Cardiac fibroblast (primary cell): Measurements from ENCODE around the gene MEGF11.

Experiments
- DNase-seq, 2 donors: peaks; one replicate each; pipeline versions ENCODE4 v3.0.0 to v3.0.0-alpha.2; 2010; ENCODE audit warnings: low read depth in 2 of 2
- H3K4me3 ChIP-seq, 2 donors: replicated peaks in 1 of 2; 1 replicate in 1 of 2; 2 replicates in 1 of 2; pipeline ENCODE4 v1.5.1; 2011; ENCODE audit warnings: low read depth in 2 of 2, low read length in 2 of 2, mild to moderate bottlenecking in 2 of 2, moderate library complexity in 1 of 2
- CTCF ChIP-seq: IDR thresholded peaks from one replicate; pipeline ENCODE4 v1.5.1; 2011; ENCODE audit warnings: low read depth, mild to moderate bottlenecking, low read length, inconsistent platforms

The MEGF11 gene

GRCh38 chr15:65929573-65929972, 324.0 kb downstream of the MEGF11 start:
- H3K4me3 ChIP-seq = no peak overlapping the region
- no peak for DNase-seq
- no peak for TF ChIP-seq CTCF

DNA sequence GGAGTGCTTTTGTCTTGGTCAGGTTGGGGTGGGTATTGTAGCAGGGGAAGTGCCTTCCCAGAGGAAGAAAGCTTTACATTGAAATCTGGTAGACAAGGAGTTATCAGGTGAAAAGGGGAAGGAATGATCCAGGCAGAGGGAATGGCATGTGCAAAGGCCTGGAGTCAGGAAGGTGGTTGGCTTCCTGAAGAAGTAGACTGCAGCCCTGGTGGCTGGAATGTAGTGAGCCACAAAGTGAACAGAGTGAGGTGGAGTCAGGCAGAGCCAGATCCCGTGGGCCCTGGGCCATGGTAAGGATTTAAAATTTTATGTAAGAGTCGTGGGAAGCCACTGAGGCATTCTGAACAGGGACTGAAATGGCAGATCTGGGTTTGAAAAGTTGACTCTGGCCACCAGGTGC, 326.0 kb downstream of the MEGF11 start:
- DNase-seq = no peak
- TF ChIP-seq CTCF = peak; percentile 29
- no peak overlapping the region for H3K4me3 ChIP-seq

DNA sequence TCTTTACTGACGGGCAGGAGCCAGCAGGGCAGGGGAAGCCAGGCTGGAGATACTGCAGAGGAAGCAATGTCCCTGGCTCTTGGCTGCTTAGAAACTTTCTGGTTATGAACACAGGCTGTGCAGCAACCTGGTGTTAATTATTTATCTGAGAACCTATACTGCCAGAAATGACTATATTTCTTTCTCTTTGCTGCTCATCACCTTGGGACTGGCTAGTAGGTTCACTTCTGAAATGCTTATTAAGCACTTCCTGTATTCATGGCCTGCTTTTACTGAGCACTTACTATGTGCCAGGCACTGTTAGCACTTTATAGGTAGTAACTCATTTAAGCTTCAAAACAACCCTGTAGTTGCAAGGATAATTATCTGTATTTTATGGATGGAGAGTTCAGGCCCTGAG, 326.7 kb downstream of the MEGF11 start:
- no peak overlapping the region for H3K4me3 ChIP-seq
- DNase-seq = no peak
- no peak for TF ChIP-seq CTCF

- DNase-seq = no peak
These were observed 327.1 kb downstream of the MEGF11 start for GRCh38 chr15:65926459-65926858.

DNA sequence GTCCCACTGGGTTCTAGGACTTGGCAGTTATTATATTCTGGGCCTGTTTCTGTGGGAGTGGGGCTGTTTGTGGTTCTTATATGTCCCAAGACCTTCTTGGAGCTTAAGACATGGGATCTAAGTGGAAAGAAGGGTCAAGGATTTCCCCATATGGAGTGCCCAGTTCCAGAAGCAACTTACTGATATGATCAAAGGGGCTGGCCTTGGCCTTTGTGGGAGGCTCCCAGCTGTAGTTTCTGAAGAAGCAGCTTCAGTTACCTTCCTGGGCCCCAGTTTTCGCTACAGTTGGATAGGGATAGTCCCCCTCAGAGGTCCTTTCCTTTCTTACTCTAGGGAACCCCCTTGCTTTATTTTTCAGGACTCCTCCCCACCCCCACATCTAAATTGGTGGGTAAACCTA, 328.2 kb downstream of the MEGF11 start:
- TF ChIP-seq CTCF = no peak
- no peak overlapping the region for H3K4me3 ChIP-seq
- DNase-seq = no peak

More at GRCh38 chr15:65926459-65926858, 327.1 kb downstream of the MEGF11 start:
- no peak overlapping the region for H3K4me3 ChIP-seq
- TF ChIP-seq CTCF = no peak

- DNase-seq = no peak
- TF ChIP-seq CTCF = no peak
These were observed 329.5 kb downstream of the MEGF11 start for GRCh38 chr15:65924004-65924403.

GRCh38 chr15:65923264-65923663, 330.3 kb downstream of the MEGF11 start:
- TF ChIP-seq CTCF = no peak
- H3K4me3 ChIP-seq = no peak overlapping the region
- DNase-seq = no peak

More at GRCh38 chr15:65924004-65924403, 329.5 kb downstream of the MEGF11 start:
- no peak overlapping the region for H3K4me3 ChIP-seq
